ENCODE data around the gene RUVBL2. TPM values are rescaled to one million over a fixed set of nuclear protein-coding genes. Genes with fewer than 3 reads are reported as not detected.
"Not testable (repeated sequence)": the region's sequence is repeated elsewhere in the genome, so short reads cannot be mapped to it uniquely, and the experiment has no call there.

RUVBL2 gene
- total RNA-seq, 1 experiment from 2014 or later, result 389 TPM

DNA sequence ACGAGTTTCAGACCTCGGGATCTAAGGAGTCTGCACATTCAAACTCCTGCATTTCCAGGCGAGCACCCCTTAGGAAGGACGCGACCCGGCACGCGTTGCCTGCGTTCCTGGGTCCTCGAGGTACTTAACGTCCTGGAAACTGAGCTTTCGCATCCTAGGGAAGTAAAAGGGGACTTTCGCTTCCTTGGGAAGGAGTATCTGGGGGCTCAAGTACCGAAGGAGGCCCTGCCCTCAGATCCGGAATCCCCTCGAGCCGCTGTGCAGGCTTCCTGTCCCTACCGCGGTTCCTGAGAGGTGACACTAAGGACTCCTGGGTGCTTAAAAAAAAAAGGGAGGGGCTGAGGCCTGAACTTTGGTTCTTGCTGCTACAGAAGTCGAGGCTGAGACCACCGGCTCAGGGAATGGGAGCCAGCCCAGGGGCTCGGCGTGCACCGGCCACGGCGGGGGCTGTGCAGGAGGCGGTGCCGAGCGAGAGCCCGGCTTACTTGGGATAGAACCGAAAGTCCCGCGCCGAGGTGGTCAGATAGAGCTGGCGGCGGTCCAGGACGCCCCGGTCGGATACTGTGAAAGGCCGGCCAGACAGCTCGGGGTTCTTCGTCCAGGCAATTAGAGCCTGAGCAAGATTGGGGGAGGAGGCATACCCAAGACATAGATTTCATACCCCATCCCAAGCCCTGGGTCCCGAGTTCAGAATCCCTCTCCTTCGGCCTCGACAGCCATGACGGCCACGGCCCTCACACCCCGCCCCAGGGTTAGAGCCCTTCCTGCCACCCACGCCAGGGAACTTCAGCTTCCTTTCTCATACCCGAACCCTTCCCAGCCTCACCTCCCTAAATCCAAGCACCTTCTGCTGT, 24.9 kb downstream of the RUVBL2 start:
- DNase-seq (ENCODE audit: low read depth), result not testable (repeated sequence)

DNA sequence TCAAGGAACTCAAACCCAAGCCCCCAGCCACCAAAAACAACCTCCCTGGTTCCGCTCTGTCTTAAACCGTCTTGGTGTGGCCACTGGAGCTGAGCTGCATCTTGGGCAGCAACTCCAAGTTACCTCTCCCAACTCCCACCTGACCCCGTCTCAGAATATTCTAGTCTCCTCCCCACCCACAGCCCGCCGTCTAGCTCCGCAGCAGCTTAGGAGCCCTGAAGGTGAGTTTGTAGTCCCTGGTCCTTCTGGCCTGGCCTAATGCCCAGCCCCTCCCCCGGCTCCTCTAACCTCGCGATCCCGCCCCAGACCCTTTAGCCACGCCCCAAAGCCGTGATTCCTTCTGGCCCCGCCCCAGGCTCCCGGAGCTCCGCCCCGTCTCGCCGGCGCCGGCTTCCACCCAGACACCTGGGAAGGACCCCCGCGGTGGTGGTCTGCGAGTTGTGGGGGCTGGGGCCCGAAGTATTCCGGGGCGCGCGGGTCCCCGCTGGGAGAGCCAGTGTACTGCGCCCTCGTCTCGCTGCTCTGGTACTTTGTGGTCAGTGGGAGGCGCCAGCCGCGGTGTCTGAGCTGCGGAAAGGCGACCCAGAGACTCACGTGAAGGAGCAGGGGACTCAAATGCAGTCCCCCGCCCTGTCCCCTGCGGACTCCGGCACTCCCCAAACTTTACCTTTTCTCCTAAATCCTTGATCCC, 25.7 kb downstream of the RUVBL2 start:
- peak; percentile 62 for DNase-seq (ENCODE audit: low read depth)

DNA sequence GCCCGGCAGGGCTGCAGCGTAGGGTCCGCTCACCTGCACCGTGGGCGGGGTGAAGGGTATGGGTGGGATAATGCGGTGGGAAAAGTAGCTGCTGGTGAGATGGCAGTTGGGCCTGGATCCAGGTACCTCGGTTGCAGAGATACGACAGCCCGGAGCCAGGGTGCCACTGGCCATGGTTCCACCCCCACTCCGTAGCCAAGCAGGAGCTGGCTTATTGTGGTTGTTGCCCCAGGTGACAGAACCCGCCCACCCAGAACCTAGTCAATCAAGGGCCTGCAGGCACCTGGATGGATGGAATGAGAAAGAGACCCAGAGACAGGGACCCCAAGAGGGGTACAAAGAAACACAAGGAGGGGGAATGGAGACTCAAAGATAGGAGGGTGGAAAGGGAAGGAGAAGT, 26.7 kb downstream of the RUVBL2 start:
- no peak for DNase-seq (ENCODE audit: low read depth)

DNA sequence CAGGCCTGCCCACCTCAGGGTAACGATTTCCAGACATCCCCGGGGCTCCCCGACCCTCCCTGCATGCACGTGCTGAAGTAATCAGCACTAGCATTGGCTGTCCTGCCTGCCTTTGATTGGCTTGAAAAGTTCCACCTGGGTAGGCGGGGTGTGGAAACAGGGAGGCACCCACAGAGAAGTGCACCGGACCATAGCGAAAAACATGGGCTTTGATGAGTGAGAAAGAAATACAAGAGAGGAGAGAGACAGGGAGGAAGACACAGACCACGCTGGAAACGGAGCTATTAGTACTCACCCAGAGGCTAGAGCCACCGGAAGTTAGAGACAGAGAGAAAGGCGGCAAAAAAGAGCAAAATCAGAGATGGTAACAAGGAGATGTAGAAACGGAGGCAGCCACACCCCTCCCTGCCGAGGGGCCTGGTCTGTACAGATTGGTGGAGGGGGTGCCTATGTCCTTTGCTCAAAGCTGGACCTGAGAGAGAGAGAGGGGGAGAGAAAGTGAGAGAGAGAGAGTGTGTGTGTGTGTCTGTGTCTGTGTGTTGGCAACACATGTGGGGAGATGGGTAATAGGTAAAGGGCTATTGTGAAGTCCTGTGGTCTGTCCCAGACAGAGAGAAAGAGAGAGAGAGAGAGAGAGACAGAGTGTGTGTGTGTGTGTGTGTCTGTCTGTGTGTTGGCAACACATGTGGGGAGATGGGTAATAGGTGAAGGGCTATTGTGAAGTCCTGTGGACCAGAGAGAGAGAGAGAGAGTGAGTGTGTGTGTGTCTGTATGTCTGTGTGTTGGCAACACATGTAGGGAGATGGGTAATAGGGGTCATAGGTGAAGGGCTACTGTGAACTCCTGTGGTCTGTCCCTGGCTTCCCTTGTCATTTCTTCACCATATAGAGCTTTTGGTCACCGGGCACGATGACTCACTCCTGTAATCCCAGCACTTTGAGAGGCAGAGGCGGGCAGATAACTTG, 27.5 kb downstream of the RUVBL2 start:
- peak; percentile 70 for DNase-seq (ENCODE audit: low read depth)

DNA sequence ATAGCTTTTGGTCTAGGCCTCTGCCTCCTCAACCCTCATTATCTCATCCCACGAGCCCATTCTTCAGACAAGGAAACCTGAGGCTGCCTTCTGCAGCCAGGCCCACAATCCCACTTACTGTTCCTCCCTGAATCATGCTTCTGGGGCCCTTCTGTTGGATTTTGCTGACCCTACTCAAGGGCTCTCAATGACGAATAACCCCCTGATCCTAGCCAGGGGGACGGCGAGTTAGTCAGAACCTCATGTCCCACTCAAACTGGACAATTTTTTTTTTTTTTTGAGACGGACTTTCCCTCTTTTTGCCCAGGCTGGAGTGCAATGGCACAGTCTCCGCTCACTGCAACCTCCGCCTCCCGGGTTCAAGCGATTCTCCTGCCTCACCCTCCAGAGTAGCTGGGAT, 28.4 kb downstream of the RUVBL2 start:
- DNase-seq (ENCODE audit: low read depth), result no peak

DNA sequence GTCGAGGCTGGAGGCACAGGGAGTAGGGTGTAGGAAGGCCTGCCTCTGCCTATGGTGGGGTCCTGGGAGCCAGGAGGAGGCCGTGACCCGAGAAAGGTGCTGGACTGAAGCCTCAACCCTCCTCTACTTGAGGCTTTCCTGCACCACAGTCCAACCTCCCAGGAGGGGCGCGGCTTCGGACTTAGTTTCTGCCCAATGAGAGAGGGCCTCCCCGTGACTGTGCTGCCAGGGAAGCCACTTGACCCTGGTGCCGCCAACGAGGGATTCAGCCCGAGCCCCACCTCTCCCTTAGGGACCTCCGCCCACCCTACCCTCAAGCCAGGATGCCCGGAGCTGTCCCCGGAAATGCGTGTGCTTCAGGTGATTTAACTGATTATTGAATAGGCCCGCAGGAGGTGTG, 30.5 kb downstream of the RUVBL2 start, which contains the start of gene CGB3:
Gene CGB3 (minus strand): TSS at position 101 of the 400 bp plus-strand sequence. CDS start 362 bp downstream, outside the sequence.
- DNase-seq (ENCODE audit: low read depth), result not testable (repeated sequence)

DNA sequence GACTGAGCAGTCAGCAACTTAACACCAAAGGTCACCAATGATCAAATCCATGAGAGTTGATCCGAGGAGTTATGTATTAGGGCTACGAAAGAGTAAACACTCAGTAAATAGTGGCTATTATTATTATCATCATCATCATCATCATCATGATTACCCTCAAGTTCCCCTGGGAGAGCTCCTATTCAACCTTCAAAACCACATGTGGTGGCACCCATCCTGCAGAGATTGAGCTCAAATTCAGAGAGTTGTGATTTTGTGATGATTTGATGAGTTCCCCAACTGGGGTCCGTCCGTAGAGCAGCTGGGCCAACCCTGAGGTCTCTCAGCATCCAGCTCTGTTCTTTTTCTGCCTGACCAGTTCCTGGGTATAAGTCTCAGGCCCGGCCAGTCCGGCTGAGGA, 31.4 kb downstream of the RUVBL2 start:
- DNase-seq (ENCODE audit: low read depth), result not testable (repeated sequence)

DNA sequence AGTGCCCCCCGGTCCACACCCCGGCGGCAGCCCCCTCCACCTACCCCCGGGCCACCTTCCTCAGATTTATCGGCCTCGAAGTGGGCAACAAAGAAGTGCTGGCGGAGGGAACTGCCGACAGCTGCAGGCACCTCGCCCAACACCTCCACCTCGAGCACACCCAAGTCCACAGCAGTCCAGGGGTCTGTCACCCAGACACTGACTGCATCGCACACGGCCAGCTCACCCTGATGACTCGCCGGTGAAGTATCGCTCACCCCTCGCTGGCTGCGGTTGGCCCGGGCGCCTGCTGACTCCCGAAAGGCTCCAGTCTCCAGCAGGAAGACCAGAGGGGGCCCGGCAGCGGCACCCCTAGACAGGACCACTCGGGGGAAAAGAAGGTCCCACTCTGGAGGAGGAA, 31.9 kb downstream of the RUVBL2 start:
- not testable (repeated sequence) for DNase-seq (ENCODE audit: low read depth)

DNA sequence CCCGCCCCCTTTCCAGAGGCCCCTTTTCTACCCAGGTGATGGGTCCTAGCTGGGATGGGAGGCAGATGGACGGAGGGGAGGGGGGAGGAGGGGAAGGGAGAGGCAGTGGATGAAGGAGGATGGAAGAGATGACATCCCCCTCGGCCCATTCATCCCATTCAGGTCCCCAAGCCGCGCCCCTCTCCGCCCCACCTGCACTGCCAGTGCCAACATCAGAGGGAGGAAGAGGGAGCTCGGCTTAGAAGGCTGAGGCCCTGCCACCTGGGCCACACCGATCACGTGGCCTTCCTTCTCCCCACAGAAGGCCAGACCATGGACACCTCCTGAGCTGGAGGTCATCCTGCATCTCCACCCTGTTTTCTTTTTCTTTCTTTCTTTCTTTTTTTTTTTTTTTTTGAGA, 35.0 kb downstream of the RUVBL2 start:
- DNase-seq (ENCODE audit: low read depth), result not testable (repeated sequence)

DNA sequence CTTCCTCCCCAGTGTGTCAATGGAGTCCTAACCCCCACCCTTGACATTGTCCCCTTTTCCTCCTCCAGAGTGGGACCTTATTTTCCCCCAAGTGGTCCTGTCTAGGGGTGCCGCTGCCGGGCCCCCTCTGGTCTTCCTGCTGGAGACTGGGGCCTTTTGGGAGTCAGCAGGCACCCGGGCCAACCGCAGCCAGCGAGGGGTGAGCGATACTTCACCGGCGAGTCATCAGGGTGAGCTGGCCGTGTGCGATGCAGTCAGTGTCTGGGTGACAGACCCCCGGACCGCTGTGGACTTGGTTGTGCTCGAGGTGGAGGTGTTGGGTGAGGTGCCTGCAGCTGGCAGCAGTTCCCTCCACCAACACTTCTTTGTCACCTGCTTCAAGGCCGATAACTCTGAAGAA, 36.1 kb downstream of the RUVBL2 start:
- DNase-seq (ENCODE audit: low read depth), result not testable (repeated sequence)

DNA sequence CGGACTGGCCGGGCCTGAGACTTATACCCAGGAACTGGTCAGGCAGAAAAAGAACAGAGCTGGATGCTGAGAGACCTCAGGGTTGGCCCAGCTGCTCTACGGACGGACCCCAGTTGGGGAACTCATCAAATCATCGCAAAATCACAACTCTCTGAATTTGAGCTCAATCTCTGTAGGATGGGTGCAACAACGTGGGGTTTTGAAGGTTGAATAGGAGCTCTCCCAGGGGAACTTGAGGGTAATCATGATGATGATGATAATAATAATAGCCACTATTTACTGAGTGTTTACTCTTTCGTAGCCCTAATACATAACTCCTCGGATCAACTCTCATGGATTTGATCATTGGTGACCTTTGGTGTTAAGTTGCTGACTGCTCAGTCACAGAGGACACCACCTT, 36.6 kb downstream of the RUVBL2 start:
- not testable (repeated sequence) for DNase-seq (ENCODE audit: low read depth)

DNA sequence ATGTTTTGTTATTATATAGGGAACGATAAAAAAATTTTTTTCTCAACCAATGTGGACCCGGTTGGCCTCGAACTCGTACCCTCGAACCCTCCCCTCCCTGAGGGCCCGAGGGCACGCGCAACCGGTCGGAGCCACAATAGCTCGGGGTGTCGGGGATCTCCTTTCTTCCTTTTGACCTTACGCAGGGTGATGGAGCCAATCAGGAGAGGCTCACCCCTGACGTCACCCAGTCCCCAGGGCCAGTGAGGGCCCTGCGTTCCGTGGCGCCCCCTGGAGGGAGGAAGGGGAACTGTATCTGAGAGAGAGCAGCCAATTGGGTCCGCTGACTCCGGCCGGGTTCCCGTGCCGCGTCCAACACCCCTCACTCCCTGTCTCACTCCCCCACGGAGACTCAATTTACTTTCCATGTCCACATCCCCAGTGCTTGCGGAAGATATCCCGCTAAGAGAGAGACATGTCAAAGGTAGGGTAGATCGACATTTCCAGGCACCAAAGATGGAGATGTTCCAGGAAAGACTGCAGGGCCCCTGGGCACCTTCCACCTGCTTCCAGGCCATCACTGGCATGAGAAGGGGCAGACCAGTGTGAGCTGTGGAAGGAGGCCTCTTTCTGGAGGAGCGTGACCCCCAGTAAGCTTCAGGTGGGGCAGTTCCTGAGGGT, 38.1 kb downstream of the RUVBL2 start, which contains the start of gene CGB2:
Gene CGB2 (plus strand): TSS at position 249 of the 660 bp plus-strand sequence. CDS start 206 bp downstream, at position 455.
- not testable (repeated sequence) for DNase-seq (ENCODE audit: low read depth)

DNA sequence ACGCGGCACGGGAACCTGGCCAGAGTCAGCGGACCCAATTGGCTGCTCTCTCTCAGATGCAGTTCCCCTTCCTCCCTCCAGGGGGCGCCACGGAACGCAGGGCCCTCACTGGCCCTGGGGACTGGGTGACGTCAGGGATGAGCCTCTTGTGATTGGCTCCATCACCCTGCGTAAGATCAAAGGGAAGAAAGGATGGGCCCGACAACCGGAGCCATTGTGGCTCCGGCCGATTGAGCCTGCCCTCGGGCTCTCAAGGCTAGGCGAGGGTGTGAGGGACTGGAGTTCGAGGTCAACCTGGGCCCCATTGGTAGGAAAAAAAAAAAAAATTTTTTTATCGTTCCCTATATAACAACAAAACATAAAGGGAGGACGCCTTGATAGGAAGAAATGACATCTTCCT, 43.1 kb downstream of the RUVBL2 start, which contains the start of gene CGB1:
Gene CGB1 (minus strand): TSS at position 81 of the 400 bp plus-strand sequence. CDS start 184 bp downstream, outside the sequence.
- DNase-seq (ENCODE audit: low read depth), result not testable (repeated sequence)

DNA sequence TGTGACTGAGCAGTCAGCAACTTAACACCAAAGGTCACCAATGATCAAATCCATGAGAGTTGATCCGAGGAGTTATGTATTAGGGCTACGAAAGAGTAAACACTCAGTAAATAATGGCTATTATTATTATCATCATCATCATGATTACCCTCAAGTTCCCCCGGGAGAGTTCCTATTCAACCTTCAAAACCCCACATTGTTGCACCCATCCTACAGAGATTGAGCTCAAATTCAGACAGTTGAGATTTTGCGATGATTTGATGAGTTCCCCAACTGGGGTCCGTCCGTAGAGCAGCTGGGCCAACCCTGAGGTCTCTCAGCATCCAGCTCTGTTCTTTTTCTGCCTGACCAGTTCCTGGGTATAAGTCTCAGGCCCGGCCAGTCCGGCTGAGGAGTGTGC, 44.4 kb downstream of the RUVBL2 start:
- not testable (repeated sequence) for DNase-seq (ENCODE audit: low read depth)

DNA sequence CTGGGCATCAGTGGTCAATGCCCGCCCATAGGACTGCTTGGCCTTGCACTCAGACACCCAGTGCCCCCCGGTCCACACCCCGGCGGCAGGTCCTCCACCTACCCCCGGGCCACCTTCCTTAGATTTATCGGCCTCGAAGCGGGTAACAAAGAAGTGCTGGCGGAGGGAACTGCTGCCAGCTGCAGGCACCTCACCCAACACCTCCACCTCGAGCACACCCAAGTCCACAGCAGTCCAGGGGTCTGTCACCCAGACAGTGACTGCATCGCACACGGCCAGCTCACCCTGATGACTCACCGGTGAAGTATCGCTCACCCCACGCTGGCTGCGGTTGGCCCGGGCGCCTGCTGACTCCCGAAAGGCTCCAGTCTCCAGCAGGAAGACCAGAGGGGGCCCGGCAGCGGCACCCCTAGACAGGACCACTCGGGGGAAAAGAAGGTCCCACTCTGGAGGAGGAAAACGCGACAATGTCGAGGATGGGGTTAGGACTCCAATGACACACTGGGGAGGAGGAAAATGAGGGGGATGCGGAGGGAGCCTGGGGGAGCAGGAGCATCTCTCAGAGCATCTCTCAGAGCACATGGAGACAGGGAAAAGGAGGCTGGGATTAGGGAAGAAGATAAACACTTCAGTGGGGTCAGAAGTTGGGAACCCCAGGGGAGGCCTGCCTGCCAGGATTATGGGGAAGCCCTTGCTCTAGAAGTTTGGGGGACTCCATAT, 45.0 kb downstream of the RUVBL2 start:
- DNase-seq (ENCODE audit: low read depth), result peak; percentile 83

DNA sequence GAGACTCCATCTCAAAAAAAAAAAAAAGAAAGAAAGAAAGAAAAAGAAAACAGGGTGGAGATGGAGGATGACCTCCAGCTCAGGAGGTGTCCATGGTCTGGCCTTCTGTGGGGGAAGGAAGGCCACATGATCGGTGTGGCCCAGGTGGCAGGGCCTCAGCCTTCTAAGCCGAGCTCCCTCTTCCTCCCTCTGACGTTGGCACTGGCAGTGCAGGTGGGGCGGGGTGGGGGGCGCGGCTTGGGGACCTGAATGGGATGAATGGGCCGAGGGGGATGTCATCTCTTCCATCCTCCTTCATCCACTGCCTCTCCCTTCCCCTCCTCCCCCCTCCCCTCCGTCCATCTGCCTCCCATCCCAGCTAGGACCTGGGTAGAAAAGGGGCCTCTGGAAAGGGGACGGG, 46.0 kb downstream of the RUVBL2 start:
- not testable (repeated sequence) for DNase-seq (ENCODE audit: low read depth)

DNA sequence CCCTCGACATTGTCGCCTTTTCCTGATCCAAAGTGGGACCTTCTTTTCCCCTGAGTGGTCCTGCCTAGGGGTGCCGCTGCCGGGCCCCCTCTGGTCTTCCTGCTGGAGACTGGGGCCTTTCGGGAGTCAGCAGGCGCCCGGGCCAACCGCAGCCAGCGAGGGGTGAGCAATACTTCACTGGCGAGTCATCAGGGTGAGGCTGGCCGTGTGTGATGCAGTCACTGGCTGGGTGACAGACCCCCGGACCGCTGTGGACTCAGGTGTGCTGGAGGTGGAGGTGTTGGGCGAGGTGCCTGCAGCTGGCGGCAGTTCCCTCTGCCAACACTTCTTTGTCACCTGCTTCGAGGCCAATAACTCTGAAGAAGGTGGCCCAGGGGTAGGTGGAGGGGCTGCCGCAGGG, 48.5 kb downstream of the RUVBL2 start:
- DNase-seq (ENCODE audit: low read depth), result peak; percentile 51

DNA sequence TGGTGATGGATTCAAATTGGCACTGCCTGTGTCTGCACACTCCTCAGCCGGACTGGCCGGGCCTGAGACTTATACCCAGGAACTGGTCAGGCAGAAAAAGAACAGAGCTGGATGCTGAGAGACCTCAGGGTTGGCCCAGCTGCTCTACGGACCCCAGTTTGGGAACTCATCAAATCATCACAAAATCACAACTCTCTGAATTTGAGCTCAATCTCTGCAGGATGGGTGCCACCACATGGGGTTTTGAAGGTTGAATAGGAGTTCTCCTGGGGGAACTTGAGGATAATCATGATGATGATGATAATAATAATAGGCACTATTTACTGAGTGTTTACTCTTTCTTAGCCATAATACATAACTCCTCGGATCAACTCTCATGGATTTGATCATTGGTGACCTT, 49.0 kb downstream of the RUVBL2 start:
- not testable (repeated sequence) for DNase-seq (ENCODE audit: low read depth)

DNA sequence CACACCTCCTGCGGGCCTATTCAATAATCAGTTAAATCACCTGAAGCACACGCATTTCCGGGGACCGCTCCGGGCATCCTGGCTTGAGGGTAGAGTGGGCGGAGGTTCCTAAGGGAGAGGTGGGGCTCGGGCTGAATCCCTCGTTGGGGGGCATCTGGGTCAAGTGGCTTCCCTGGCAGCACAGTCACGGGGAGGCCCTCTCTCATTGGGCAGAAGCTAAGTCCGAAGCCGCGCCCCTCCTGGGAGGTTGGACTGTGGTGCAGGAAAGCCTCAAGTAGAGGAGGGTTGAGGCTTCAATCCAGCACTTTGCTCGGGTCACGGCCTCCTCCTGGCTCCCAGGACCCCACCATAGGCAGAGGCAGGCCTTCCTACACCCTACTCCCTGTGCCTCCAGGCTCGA, 49.9 kb downstream of the RUVBL2 start, which contains the start of gene CGB5:
Gene CGB5 (plus strand): TSS at position 301 of the 400 bp plus-strand sequence. CDS start 362 bp downstream, outside the sequence.
- DNase-seq (ENCODE audit: low read depth), result not testable (repeated sequence)

DNA sequence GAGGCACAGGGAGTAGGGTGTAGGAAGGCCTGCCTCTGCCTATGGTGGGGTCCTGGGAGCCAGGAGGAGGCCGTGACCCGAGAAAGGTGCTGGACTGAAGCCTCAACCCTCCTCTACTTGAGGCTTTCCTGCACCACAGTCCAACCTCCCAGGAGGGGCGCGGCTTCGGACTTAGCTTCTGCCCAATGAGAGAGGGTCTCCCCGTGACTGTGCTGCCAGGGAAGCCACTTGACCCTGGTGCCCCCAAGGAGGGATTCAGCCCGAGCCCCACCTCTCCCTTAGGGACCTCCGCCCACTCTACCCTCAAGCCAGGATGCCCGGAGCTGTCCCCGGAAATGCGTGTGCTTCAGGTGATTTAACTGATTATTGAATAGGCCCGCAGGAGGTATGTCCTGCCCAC, 55.3 kb downstream of the RUVBL2 start, which contains the start of gene CGB8:
Gene CGB8 (minus strand): TSS at position 101 of the 400 bp plus-strand sequence. CDS start 372 bp downstream, outside the sequence.
- not testable (repeated sequence) for DNase-seq (ENCODE audit: low read depth)

Data from RPMI7951 (cell line).